HG03520 (cell line): ENCODE measurements around the gene C1orf53.

Experiments used
- ATAC-seq: cut with Tn5 transposase; IDR thresholded peaks from one replicate; pipeline ENCODE4 v1.9.1; 2021; ENCODE audit warnings: mild to moderate bottlenecking, moderate library complexity; ENCODE audit not compliant: unreplicated experiment

The C1orf53 gene

DNA sequence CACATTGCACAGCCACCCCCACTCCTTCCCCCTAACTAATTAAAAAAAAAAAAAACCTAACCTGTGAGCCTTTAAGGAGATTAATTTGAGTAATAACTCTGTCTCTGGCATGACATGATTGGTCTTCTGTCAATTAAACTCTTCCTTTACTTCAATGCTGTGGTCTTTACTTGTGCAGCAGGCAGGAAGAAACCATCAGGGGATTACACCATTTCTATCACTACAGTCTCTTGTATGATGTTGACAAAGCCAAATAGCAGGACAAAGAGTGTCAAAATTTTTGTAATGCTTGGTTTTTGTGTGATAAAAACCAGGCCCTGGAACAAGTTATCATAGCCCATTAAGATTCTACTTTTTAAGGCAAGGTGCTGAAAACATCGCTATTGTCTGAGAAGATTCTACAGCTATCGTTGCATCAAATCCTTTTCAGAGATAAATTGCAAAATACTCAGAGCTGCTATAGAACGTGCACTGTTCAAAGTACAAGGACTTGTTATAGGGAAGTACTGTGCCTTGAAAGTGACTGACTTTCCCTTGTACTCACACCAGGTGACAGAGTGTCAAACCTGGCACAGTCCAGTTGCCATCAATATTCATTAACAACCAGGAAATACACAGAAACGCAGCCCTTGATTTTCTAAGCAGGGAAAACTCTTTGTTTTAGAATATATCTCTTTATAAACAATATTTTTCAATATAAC, 52.4 kb downstream of the C1orf53 start:
- no peak for ATAC-seq

DNA sequence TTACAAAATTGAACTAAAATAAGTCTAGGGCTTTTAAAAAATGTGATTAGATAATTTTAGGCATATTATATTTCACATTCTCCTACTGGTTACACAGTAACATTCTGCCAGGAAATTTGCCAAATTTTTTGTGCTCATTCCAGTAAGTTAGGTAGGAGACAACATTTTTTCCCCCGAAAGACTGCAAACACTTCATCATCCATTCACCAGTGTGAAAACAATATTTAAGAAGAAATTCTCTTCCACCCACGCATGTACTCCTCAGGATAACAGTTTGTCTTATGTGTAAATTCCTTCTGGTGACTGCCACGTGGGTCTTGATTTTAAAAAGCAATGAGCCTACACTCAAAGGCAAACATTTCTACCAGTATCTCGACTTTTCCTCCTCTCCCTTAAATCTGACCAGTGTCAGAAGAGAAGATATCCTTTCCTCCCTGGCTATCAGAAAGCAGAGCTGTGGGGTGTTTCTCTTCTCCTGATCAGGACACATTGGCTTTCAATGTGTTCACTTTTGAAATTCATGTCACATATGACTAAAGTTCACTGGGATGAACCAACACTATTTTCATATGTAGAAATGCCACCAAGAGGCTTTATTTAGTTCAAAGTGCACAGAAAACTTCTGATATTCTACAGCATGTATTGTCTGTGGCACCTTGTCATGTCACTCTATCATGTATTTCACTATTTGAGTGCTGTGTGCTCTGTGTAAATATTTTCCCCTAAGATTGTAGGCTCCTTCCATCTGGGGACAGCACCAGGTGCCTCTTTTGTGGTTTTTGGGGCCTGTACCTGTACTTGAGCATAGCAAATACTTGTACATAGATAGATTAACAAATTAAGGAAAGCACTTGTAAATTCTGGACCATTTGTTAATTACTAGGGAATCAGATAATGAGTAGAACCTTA, 53.3 kb downstream of the C1orf53 start:
- no peak for ATAC-seq
